Peyer's patch (tissue), 4 donors: ENCODE data around the gene AGBL4. TPM values are rescaled to one million over a fixed set of nuclear protein-coding genes. Genes with fewer than 3 reads are reported as not detected.

Experiments
- DNase-seq, 3 donors: peaks; one replicate each; pipeline ENCODE4 v3.0.0-alpha.2; 2017 to 2019
- H3K27ac ChIP-seq, 4 donors: fragments of 200-600 bp; sonication (generic); one replicate each; pipeline ENCODE4 v1.5.1; 2016 to 2019
- H3K27me3 ChIP-seq, 2 donors: fragments of 200-600 bp; sonication (generic); one replicate each; pipeline ENCODE4 v1.5.1; 2019
- H3K36me3 ChIP-seq, 3 donors: fragments of 200-600 bp; sonication (generic); one replicate each; pipeline ENCODE4 v1.5.1; 2016 to 2019
- H3K4me1 ChIP-seq, 4 donors: fragments of 200-600 bp; sonication (generic); one replicate each; pipeline ENCODE4 v1.5.1; 2016 to 2019
- H3K4me3 ChIP-seq, 4 donors: fragments of 200-600 bp; sonication (generic); 1 replicate in 3 of 4; 2 replicates in 1 of 4; pipeline ENCODE4 v1.5.1; 2016 to 2019; ENCODE audit warnings: mild to moderate bottlenecking in 1 of 4
- H3K9me3 ChIP-seq, 4 donors: fragments of 200-600 bp; sonication (generic); one replicate each; pipeline ENCODE4 v1.5.1; 2016 to 2019; ENCODE audit warnings: mild to moderate bottlenecking in 1 of 4
- POLR2A ChIP-seq, 2 donors: fragments of 450-650 bp; IDR thresholded peaks; one replicate each; pipeline ENCODE4 v1.5.1; 2017; ENCODE audit warnings: antibody characterized with exemption in 2 of 2, mild to moderate bottlenecking in 2 of 2, moderate library complexity in 2 of 2
- total RNA-seq, 4 donors: library from RNA; depleted of rRNA; stranded (reverse); fragments of >200 nt; gene quantifications; one replicate each; pipeline ENCODE4 v1.1.0, GENCODE V29; 2016
- TF ChIP-seq, protein P1 (sequence below), 6 experiments: fragments of 450-650 bp in 4 of 6; fragments of 200-600 bp in 2 of 6; sonication (generic) in 1 of 6; IDR thresholded peaks; one replicate each; pipeline ENCODE4 v1.5.1; 2017 to 2019; ENCODE audit warnings: antibody characterized with exemption in 6 of 6, mild to moderate bottlenecking in 3 of 6, moderate library complexity in 1 of 6

AGBL4 gene
- total RNA-seq, 4 donors from 2014 or later: 2.5 TPM; not detected in 3

DNA sequence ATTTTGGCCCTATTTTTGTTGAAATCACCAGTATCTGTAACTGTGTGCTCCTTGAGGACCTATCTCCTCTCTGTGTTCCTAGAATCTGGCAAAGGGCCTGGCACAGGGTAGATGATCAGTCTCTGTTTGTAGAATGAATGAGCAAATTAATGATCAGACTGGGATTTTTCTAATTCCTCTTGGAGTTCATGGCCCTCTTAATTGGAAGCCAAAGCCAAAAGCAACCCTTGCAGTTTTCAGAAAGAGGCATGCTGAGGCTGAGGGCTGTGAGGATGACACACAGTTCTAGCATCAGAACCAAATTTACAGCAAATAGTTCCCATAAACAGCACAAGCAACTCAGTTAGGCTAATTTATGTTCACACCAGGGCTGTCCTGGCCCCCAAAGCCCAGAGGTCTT, 1136.0 kb downstream of the AGBL4 start:
- TF ChIP-seq, protein P1, sequence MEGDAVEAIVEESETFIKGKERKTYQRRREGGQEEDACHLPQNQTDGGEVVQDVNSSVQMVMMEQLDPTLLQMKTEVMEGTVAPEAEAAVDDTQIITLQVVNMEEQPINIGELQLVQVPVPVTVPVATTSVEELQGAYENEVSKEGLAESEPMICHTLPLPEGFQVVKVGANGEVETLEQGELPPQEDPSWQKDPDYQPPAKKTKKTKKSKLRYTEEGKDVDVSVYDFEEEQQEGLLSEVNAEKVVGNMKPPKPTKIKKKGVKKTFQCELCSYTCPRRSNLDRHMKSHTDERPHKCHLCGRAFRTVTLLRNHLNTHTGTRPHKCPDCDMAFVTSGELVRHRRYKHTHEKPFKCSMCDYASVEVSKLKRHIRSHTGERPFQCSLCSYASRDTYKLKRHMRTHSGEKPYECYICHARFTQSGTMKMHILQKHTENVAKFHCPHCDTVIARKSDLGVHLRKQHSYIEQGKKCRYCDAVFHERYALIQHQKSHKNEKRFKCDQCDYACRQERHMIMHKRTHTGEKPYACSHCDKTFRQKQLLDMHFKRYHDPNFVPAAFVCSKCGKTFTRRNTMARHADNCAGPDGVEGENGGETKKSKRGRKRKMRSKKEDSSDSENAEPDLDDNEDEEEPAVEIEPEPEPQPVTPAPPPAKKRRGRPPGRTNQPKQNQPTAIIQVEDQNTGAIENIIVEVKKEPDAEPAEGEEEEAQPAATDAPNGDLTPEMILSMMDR (IDR thresholded peaks at IDR 0.05): no peak
- no peak for TF ChIP-seq POLR2A (IDR thresholded peaks at IDR 0.05)
- Histone ChIP-seq H3K27ac (no peak overlapping the region), H3K27me3 (no peaks in the 10 kb centered on the region), H3K4me3 (no peak overlapping the region), H3K9me3 (no peaks in the 10 kb centered on the region), H3K4me1 (no peaks in the 10 kb centered on the region), H3K36me3 (no peaks in the 10 kb centered on the region)
- DNase-seq: no peak

DNA sequence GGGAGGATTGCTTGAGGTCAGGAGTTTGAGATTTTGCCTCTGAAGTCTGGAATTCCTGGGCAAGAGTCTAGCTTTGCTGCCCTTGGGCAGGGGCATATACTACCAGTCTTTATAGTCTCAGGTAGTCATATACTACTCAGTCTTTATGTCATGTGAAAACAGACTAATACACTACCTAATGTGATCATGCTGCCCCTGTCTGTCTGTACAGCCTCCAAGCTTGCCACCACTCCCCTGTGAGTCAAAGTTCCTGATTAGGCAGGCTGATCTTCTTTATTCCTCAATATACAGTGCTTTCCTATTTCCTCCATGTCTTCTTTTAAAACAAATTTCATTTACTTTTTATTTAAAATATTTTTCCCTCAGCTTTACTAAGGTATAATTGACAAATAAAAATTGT, 1141.7 kb downstream of the AGBL4 start:
- TF ChIP-seq POLR2A (IDR thresholded peaks at IDR 0.05): no peak
- TF ChIP-seq, protein P1 (IDR thresholded peaks at IDR 0.05): no peak
- H3K4me1 ChIP-seq: no peaks in the 10 kb centered on the region
- no peak overlapping the region for H3K27ac ChIP-seq
- H3K4me3 ChIP-seq: no peak overlapping the region
- no peaks in the 10 kb centered on the region for H3K36me3 ChIP-seq
- H3K9me3 ChIP-seq: no peaks in the 10 kb centered on the region
- DNase-seq: no peak
- H3K27me3 ChIP-seq: no peaks in the 10 kb centered on the region

DNA sequence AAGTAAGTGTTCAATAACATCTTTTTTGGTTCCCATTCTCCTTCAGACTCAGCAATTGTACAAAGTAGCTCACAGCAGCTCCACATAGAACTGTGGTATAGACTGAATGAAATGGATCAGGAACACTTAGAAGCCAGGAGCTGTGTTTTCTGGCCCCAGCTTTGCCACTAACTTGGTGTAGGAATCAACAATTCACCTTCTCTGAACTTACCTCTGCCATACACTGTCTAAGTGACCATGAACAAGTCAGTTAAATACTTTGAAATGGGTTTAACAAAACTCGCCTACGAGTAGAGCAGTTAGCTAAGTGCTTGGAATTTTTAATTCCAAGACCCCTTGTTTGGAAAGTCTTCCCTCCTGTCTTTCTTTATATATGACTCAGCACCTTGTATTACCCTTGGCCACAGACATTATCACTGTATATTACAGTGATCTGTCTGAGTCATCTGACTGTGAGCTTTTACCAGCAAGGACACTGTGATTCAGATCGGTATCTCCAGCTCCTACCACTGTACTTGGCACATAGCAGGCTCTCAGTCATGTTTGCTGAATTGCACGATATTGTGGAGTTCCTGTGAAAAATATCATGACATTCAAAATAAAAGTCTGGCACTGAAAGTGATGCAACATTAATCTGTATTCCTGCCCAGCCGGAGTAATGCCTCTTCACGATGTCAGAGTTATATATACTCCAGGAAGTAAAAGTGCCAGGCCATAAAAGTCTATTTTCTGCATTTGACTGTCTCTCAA, 1145.4 kb downstream of the AGBL4 start:
- TF ChIP-seq, protein P1 (IDR thresholded peaks at IDR 0.05): no peak
- TF ChIP-seq POLR2A (IDR thresholded peaks at IDR 0.05): no peak
- Histone ChIP-seq H3K4me1 (no peaks in the 10 kb centered on the region), H3K27ac (no peak overlapping the region), H3K4me3 (no peak overlapping the region), H3K27me3 (no peaks in the 10 kb centered on the region), H3K9me3 (no peaks in the 10 kb centered on the region), H3K36me3 (no peaks in the 10 kb centered on the region)
- DNase-seq: no peak

DNA sequence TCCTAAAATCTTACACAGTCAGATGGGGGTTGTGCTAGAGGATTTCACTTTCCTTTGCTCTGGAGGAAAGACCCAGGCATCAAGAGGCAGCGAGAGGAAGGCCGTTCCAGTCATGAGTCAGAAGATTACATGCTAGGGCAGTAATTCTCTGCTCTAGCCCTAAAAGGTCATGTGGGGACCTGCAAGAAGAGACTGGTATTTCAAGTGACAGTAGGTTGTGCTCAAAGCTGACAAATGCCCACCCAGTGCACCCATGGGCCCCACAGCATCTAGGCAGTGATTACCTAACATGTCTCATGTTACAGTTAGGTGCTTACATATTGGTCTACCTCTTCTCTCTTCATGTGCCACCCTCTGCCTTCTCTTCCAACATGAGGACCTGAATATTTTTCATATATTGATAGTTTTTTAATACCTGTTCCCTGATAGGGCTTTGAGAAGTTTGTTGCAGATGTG, 1147.4 kb downstream of the AGBL4 start:
- no peak for DNase-seq
- Histone ChIP-seq H3K4me1 (no peaks in the 10 kb centered on the region), H3K36me3 (no peaks in the 10 kb centered on the region), H3K27ac (no peak overlapping the region), H3K9me3 (no peaks in the 10 kb centered on the region), H3K27me3 (no peaks in the 10 kb centered on the region), H3K4me3 (no peak overlapping the region)
- no peak for TF ChIP-seq POLR2A (IDR thresholded peaks at IDR 0.05)
- TF ChIP-seq, protein P1 (IDR thresholded peaks at IDR 0.05): no peak

DNA sequence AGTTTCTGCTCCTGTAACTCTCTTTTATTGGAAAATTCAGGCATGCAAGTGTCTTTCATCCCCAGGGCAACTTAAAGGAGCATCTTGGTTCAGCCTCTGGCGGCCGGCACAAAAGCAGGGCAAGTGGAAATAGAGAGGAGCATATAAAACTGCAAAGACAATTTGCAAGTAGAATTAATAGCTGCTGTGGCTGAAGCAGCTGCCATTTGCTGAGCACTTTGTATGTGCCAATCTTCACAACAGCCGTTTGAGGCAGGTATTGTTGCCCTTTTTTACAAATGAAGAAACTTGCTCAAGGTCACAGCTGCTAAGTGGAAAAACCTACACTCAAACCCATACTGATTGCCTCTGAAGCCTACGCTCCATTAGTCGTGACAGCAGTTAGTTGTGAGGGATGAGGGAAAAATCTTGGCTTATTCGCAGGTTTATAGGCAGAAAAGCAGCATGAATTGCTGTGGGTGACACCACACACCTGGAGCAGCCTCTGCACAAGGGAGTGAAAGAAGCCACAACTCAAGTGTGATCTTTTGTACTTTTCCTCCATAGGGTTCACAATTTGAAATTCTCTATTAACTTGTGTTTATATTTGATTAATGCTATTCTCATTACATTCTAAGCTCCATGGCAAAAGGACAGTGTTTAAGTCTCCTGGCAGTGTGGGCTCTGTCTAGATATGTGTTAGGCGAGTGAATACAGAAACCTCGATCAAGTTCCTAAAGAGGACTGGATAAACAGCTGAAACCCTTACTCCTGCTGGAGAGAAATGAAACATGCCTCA, 1148.0 kb downstream of the AGBL4 start:
- no peaks in the 10 kb centered on the region for H3K36me3 ChIP-seq
- TF ChIP-seq, protein P1 (IDR thresholded peaks at IDR 0.05): no peak
- TF ChIP-seq POLR2A (IDR thresholded peaks at IDR 0.05): no peak
- no peaks in the 10 kb centered on the region for H3K27me3 ChIP-seq
- H3K4me1 ChIP-seq: no peaks in the 10 kb centered on the region
- no peak for DNase-seq
- no peak overlapping the region for H3K4me3 ChIP-seq
- H3K9me3 ChIP-seq: no peaks in the 10 kb centered on the region
- no peak overlapping the region for H3K27ac ChIP-seq
